K562 (cell line): ENCODE measurements around the gene MRM2. TPM values are rescaled to one million over a fixed set of nuclear protein-coding genes. Genes with fewer than 3 reads are reported as not detected.

Experiments
- ATAC-seq: fragments of 200-7000 bp; cut with Tn5 transposase; 3 replicates; pipeline ENCODE4 v1.9.1; 2020; ENCODE audit warnings: moderate library complexity
- BruUV-seq: library from RNA; stranded (reverse); fragments of 400-500 nt; replicated peaks from 2 replicates; lab custom pipeline; 2021; lab: Mats Ljungman, UMichigan
- CTCF ChIA-PET: fragments of 300-600 bp; formaldehyde crosslinking; extraction: SDS; loops from one replicate; lab custom pipeline; 2021; ENCODE audit warnings: low intra/inter-chr PET ratio; lab: Yijun Ruan, JAX
- POLR2A ChIA-PET: fragments of 300-600, 350-650 bp; sonication (Branson Sonifier 250); formaldehyde crosslinking; extraction: SDS; loops from one replicate; lab custom pipeline; 2021; ENCODE audit warnings: antibody characterized with exemption, inconsistent platforms; lab: Yijun Ruan, JAX
- DNase-seq, 4 experiments: peaks; one replicate each; pipeline versions ENCODE4 v3.0.0 to v3.0.0-alpha.2; 2011 to 2018; ENCODE audit warnings: low spot score in 3 of 4, mixed read lengths in 3 of 4; ENCODE audit errors: extremely low read depth in 1 of 4
- FAIRE-seq: peaks from 2 replicates; lab custom pipeline; 2011; peaks lifted over from hg19 to GRCh38; lab: Jason Lieb, UNC
- H2AFZ ChIP-seq: 2 replicates; pipeline ENCODE4 v1.6.0; 2011; ENCODE audit warnings: low read depth, low read length, control low read depth, inconsistent platforms
- H3K27ac ChIP-seq: fragments of 200-600 bp; 3 replicates; pipeline ENCODE4 v1.8.0; 2011; ENCODE audit warnings: low read depth, mild to moderate bottlenecking, control low read depth, inconsistent platforms, low read length, moderate library complexity, mixed read lengths; ENCODE audit errors: extremely low read depth
- H3K27me3 ChIP-seq, 2 experiments: fragments of 300-600 bp in 1 of 2; 2 replicates in 1 of 2; 3 replicates in 1 of 2; pipeline versions ENCODE4 v1.6.0 to v1.8.0; 2011; ENCODE audit warnings: inconsistent platforms in 2 of 2, low read length in 2 of 2, mild to moderate bottlenecking in 1 of 2, mixed read lengths in 1 of 2, moderate library complexity in 1 of 2; ENCODE audit not compliant: control insufficient read depth in 2 of 2, insufficient read depth in 2 of 2
- H3K36me3 ChIP-seq: fragments of 300-600 bp; 3 replicates; pipeline ENCODE4 v1.8.0; 2011; ENCODE audit warnings: mild to moderate bottlenecking, low read length, inconsistent platforms; ENCODE audit not compliant: control insufficient read depth, insufficient read depth
- H3K4me1 ChIP-seq, 2 experiments: fragments of 200-600 bp in 1 of 2; replicated peaks in 1 of 2; 2 replicates in 1 of 2; 3 replicates in 1 of 2; pipeline versions ENCODE4 v1.5.1 to v1.8.0; 2011; ENCODE audit warnings: inconsistent platforms in 2 of 2, low read length in 2 of 2, mild to moderate bottlenecking in 1 of 2, mixed read lengths in 1 of 2, moderate library complexity in 1 of 2; ENCODE audit not compliant: control insufficient read depth in 2 of 2, insufficient read depth in 2 of 2
- H3K4me2 ChIP-seq: 2 replicates; pipeline ENCODE4 v1.6.1; 2011; ENCODE audit warnings: low read length, control low read depth, inconsistent platforms, mixed read lengths; ENCODE audit not compliant: insufficient read depth
- H3K4me3 ChIP-seq: fragments of 200-600 bp; sonication (generic), shearing (Covaris generic); 2 replicates; pipeline ENCODE4 v1.5.1; 2016; ENCODE audit warnings: control low read depth, inconsistent platforms
- H3K79me2 ChIP-seq: fragments of 200-600 bp; 3 replicates; pipeline ENCODE4 v1.8.0; 2011; ENCODE audit warnings: low read length, inconsistent platforms; ENCODE audit not compliant: control insufficient read depth, insufficient read depth
- H3K9ac ChIP-seq, 2 experiments: 2 replicates each; pipeline versions ENCODE4 v1.6.0 to v1.6.1; 2011; ENCODE audit warnings: low read depth in 2 of 2, low read length in 2 of 2, control low read depth in 1 of 2, inconsistent platforms in 1 of 2, mild to moderate bottlenecking in 1 of 2, mixed read lengths in 1 of 2; ENCODE audit not compliant: insufficient read depth in 1 of 2
- H3K9me1 ChIP-seq: one replicate; pipeline ENCODE4 v1.6.0; 2011; ENCODE audit warnings: inconsistent platforms, mild to moderate bottlenecking, low read length, moderate library complexity; ENCODE audit not compliant: control insufficient read depth, insufficient read depth
- H3K9me3 ChIP-seq: replicated peaks from 2 replicates; pipeline ENCODE4 v1.5.1; 2011; ENCODE audit warnings: low read depth, low read length, inconsistent platforms; ENCODE audit not compliant: control insufficient read depth, insufficient read depth
- H4K20me1 ChIP-seq: replicated peaks from 2 replicates; pipeline ENCODE4 v1.6.1; 2011; ENCODE audit warnings: low read length, inconsistent platforms, mixed read lengths; ENCODE audit not compliant: control insufficient read depth, insufficient read depth
- ATF7 ChIP-seq: fragments of 450-650 bp; IDR thresholded peaks from 2 replicates; pipeline ENCODE4 v1.7.1; 2014; ENCODE audit warnings: mild to moderate bottlenecking, moderate library complexity
- BCLAF1 ChIP-seq, 2 experiments: fragments of 450-650 bp in 1 of 2; IDR thresholded peaks; 2 replicates each; pipeline ENCODE4 v1.6.1; 2011 to 2017; ENCODE audit warnings: low read depth in 2 of 2, antibody characterized with exemption in 1 of 2, borderline replicate concordance in 1 of 2, low read length in 1 of 2, mild to moderate bottlenecking in 1 of 2, mixed read lengths in 1 of 2; ENCODE audit not compliant: control insufficient read depth in 1 of 2
- MAFF ChIP-seq: IDR thresholded peaks from 2 replicates; pipeline ENCODE4 v1.6.1; 2012; ENCODE audit warnings: low read length, improper control_type of control experiment
- MTA2 ChIP-seq: fragments of 450-650 bp; IDR thresholded peaks from 2 replicates; pipeline ENCODE4 v1.6.1; 2016; ENCODE audit warnings: low read depth
- SAFB2 ChIP-seq: fragments of 200-400 bp; formaldehyde crosslinking; IDR thresholded peaks from 2 replicates; pipeline ENCODE4 v1.6.1; 2018; ENCODE audit warnings: borderline replicate concordance, low read length, low read depth, moderate library complexity; ENCODE audit not compliant: severe bottlenecking
- TAF15 ChIP-seq: fragments of 200-400 bp; formaldehyde crosslinking; IDR thresholded peaks from 2 replicates; pipeline ENCODE4 v1.6.1; 2017; ENCODE audit warnings: mild to moderate bottlenecking, low read depth, low read length, moderate library complexity
- U2AF2 ChIP-seq: fragments of 200-400 bp; formaldehyde crosslinking; optimal IDR thresholded peaks from 2 replicates; pipeline ENCODE3; 2017; ENCODE audit warnings: low read depth, mild to moderate bottlenecking, low read length
- ZBTB2 ChIP-seq: fragments of 450-650 bp; IDR thresholded peaks from 2 replicates; pipeline ENCODE4 v1.6.1; 2016; ENCODE audit warnings: antibody characterized with exemption
- ZNF707 ChIP-seq: fragments of 250-450 bp; sonication (Bioruptor Pico); conservative IDR thresholded peaks from 2 replicates; pipeline ENCODE4 v1.8.0; 2022; ENCODE audit warnings: inconsistent platforms, mild to moderate bottlenecking, moderate library complexity
- WGBS: fragments of 100-300 bp; shearing (Covaris generic); methylation state at CpG from one replicate; pipeline ENCODE4 v1.1.6; 2016; ENCODE audit warnings: low coverage, mixed read lengths; ENCODE audit not compliant: insufficient coverage; ENCODE audit errors: missing lambda C conversion rate; 5-methylcytosine and 5-hydroxymethylcytosine counted together
- in situ Hi-C: fragments of 300-500 bp; cut with MboI; formaldehyde crosslinking; loops from 4 replicates; pipeline ENCODE4 v1.15.0; 2018; ENCODE audit warnings: inconsistent platforms, mixed read lengths
- intact Hi-C: fragments of 100-400 bp; cut with micrococcal nuclease; formaldehyde crosslinking; loops from 2 replicates; pipeline ENCODE4 v1.14.2; 2022
- polyA plus RNA-seq, 8 experiments: library from polyadenylated mRNA; depleted of rRNA in 4 of 8; stranded (reverse) in 5 of 8; unstranded in 3 of 8; fragments of >200 nt; fragmentation: Nextera tagmentation in 2 of 8; fragmentation: Illumina TruSeq in 1 of 8; extraction: Ambion mirVana in 2 of 8; extraction: Trizol in 1 of 8; gene quantifications; 2 replicates each; pipeline versions ENCODE4 v1.2.1 to v1.2.3, GENCODE V29; 2011 to 2014; ENCODE audit warnings: inconsistent platforms in 1 of 8, missing spikeins in 1 of 8
- total RNA-seq, 7 experiments: library from RNA; depleted of rRNA in 6 of 7; stranded (reverse); fragments of >200 nt in 6 of 7; fragmentation: Illumina TruSeq in 2 of 7; extraction: Trizol in 2 of 7; gene quantifications; 2 replicates each; pipeline versions ENCODE4 v1.2.1 to v1.2.3, GENCODE V29; 2011 to 2021; ENCODE audit warnings: low replicate concordance in 1 of 7

The MRM2 gene
- total and polyA plus RNA-seq, 9 of the 15 experiments (the other 6 are each of a cell fraction or from before 2014, with no cell fraction given): 32.4 to 116 (median 50.5) TPM

GRCh38 chr7:2220954-2221353 lies 21.1 kb downstream of the MRM2 start:
- Histone ChIP-seq H4K20me1 (no peaks in the 10 kb centered on the region; the same call in 1 of the 2 replicates), H3K4me1 (no peaks in the 10 kb centered on the region; a peak in 1 of 5 replicates), H3K4me2 (no peak overlapping the region), H3K79me2 (no peaks in the 10 kb centered on the region), H3K27me3 (no peaks in the 10 kb centered on the region), H3K36me3 (peaks cover 85% of the 10 kb centered on the region; the same call in 2 of the 3 replicates)
- no peak for TF ChIP-seq U2AF2
- TF ChIP-seq ATF7: no peak
- no peak for TF ChIP-seq TAF15
- no peak for TF ChIP-seq ZNF707 (CRISPR knock-in tag)
- TF ChIP-seq MAFF: no peak
- TF ChIP-seq ZBTB2: no peak
- no peak for TF ChIP-seq SAFB2
- TF ChIP-seq MTA2: no peak
- no peak for TF ChIP-seq BCLAF1 (IDR thresholded peaks at IDR 0.05; ENCODE audit: borderline replicate concordance in 1 of 2, control insufficient read depth in 1 of 2, low read depth in 2 of 2, low read length in 1 of 2)
- TF ChIP-seq, all 486 proteins: peak for 0
- H2AFZ ChIP-seq: no peak overlapping the region
- no peak overlapping the region for H3K9ac ChIP-seq
- intact Hi-C loops: no loop called here
- no peaks in the 10 kb centered on the region for H3K9me3 ChIP-seq
- H3K9me1 ChIP-seq: no peaks in the 10 kb centered on the region
- POLR2A ChIA-PET: no interaction called here
- DNase-seq (no peak), ATAC-seq (no peak), FAIRE-seq (no peak)
- BruUV-seq: no TSS peak
- no peak overlapping the region for H3K27ac ChIP-seq
- 97% methylated on average over 16 of the region's 17 CpGs for WGBS
- H3K4me3 ChIP-seq: no peak overlapping the region
- CTCF ChIA-PET: no interaction called here
- in situ Hi-C loops: no loop called here
